PC-9 (cell line): ENCODE measurements around the gene SYNPR.

Source experiments
- EZH2 ChIP-seq: fragments of 200-600 bp; sonication (generic); IDR thresholded peaks from 2 replicates; pipeline ENCODE4 v1.8.0; 2017; ENCODE audit warnings: antibody characterized with exemption, low read depth
- TF ChIP-seq, protein P1 (sequence below): fragments of 200-600 bp; sonication (generic); conservative IDR thresholded peaks from 2 replicates; pipeline ENCODE4 v1.6.1; 2017; ENCODE audit warnings: mixed run types, antibody characterized with exemption, mild to moderate bottlenecking, moderate library complexity

DNA sequence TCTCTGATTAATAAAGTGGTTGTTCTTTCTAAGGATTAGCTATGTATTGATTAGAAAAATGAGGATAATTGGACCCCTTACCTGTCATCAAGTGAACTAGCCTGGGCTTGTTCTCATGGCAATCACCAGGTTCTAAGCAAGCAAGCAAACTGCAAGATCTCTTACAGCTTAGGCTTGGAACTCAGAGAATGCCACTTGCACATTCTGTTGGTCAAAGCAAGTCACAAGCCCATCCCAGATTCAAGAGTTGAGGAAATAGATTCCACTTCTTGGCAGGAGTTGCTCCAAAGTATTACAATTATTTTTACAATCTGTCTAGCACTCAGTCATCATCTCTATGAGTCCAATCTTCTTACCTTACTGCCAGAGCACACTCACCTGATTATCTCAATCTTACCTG, 180.3 kb downstream of the SYNPR start:
- TF ChIP-seq, protein P1, sequence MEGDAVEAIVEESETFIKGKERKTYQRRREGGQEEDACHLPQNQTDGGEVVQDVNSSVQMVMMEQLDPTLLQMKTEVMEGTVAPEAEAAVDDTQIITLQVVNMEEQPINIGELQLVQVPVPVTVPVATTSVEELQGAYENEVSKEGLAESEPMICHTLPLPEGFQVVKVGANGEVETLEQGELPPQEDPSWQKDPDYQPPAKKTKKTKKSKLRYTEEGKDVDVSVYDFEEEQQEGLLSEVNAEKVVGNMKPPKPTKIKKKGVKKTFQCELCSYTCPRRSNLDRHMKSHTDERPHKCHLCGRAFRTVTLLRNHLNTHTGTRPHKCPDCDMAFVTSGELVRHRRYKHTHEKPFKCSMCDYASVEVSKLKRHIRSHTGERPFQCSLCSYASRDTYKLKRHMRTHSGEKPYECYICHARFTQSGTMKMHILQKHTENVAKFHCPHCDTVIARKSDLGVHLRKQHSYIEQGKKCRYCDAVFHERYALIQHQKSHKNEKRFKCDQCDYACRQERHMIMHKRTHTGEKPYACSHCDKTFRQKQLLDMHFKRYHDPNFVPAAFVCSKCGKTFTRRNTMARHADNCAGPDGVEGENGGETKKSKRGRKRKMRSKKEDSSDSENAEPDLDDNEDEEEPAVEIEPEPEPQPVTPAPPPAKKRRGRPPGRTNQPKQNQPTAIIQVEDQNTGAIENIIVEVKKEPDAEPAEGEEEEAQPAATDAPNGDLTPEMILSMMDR: no peak
- TF ChIP-seq EZH2: no peak
